ENCODE data around the gene EPM2AIP1. TPM values are rescaled to one million over a fixed set of nuclear protein-coding genes. Genes with fewer than 3 reads are reported as not detected.

EPM2AIP1 gene
- total and polyA plus RNA-seq, 9 of the 15 experiments (the other 6 are each of a cell fraction or from before 2014, with no cell fraction given): 6.7 to 44.8 (median 25.2) TPM

GRCh38 chr3:36954452-36955134, 38.3 kb downstream of the EPM2AIP1 start (continued):
- TF ChIP-seq ZNF609 (CRISPR knock-in tag; IDR thresholded peaks at IDR 0.05; ENCODE audit: borderline replicate concordance) (no peak), SMAD1 (IDR thresholded peaks at IDR 0.05; ENCODE audit: low read depth, low read length, partially characterized antibody) (no peak), SAP30 (IDR thresholded peaks at IDR 0.05; ENCODE audit: borderline replicate concordance, insufficient read depth, low read depth, low read length, poor library complexity, severe bottlenecking) (no peak), TRIM25 (IDR thresholded peaks at IDR 0.05; ENCODE audit: borderline replicate concordance) (no peak), THAP12 (CRISPR knock-in tag; IDR thresholded peaks at IDR 0.05) (no peak), NR3C1 (CRISPR knock-in tag; IDR thresholded peaks at IDR 0.05) (no peak), DLX4 (CRISPR knock-in tag; IDR thresholded peaks at IDR 0.05) (no peak), RBM17 (IDR thresholded peaks at IDR 0.05; ENCODE audit: borderline replicate concordance, low read depth, low read length) (no peak), FOSL1 (tag; conservative IDR thresholded peaks at IDR 0.05) (peak; percentile 89), STAT5A (IDR thresholded peaks at IDR 0.05; ENCODE audit: borderline replicate concordance, low read length) (peak; percentile 66), HNRNPUL1 (IDR thresholded peaks at IDR 0.05; ENCODE audit: low read length) (no peak), NR2C2 (CRISPR knock-in tag; IDR thresholded peaks at IDR 0.05) (peak; percentile 54; the same call in 1 of the 2 replicates), NR2C2 (tag; IDR thresholded peaks at IDR 0.05) (peak; percentile 76), NFE2 (IDR thresholded peaks at IDR 0.05; ENCODE audit: low read depth) (0 out of 2 replicates have a peak, but pooled peaks have one; percentile 21), ATF3 (IDR thresholded peaks at IDR 0.05) (peak; percentile 67), ATF3 (CRISPR knock-in tag; conservative IDR thresholded peaks at IDR 0.05) (no peak), CBFB (CRISPR knock-in tag; IDR thresholded peaks at IDR 0.05) (no peak)
